Heart left ventricle (tissue), 16 donors: Measurements from ENCODE around the gene SECTM1. TPM values are rescaled to one million over a fixed set of nuclear protein-coding genes. Genes with fewer than 3 reads are reported as not detected.

Experiments used
- ATAC-seq, 4 donors: fragments of 200-7000 bp; cut with Tn5 transposase; one replicate each; pipeline ENCODE4 v1.9.1; 2020 to 2022; ENCODE audit warnings: moderate library complexity in 4 of 4, mild to moderate bottlenecking in 3 of 4, moderate number of reproducible peaks in 1 of 4
- DNase-seq, 5 donors: peaks; one replicate each; pipeline ENCODE4 v3.0.0-alpha.2; 2020
- H3K27ac ChIP-seq, 12 donors: fragments of 200-600 bp; sonication (generic) in 4 of 12; one replicate each; pipeline versions ENCODE4 v1.5.0 to v1.8.0; 2016 to 2022; ENCODE audit warnings: mild to moderate bottlenecking in 2 of 12
- H3K27me3 ChIP-seq, 9 donors: fragments of 200-600 bp; sonication (generic) in 2 of 9; one replicate each; pipeline versions ENCODE4 v1.5.1 to v1.8.0; 2016 to 2022; ENCODE audit warnings: mild to moderate bottlenecking in 3 of 9
- H3K36me3 ChIP-seq, 9 donors: fragments of 200-600 bp; sonication (generic) in 2 of 9; one replicate each; pipeline versions ENCODE4 v1.5.0 to v1.8.0; 2018 to 2022; ENCODE audit warnings: mild to moderate bottlenecking in 2 of 9
- H3K4me1 ChIP-seq, 12 donors: fragments of 200-600 bp; sonication (generic) in 4 of 12; one replicate each; pipeline versions ENCODE4 v1.5.0 to v1.8.0; 2016 to 2022; ENCODE audit warnings: mild to moderate bottlenecking in 3 of 12
- H3K4me3 ChIP-seq, 12 donors: fragments of 200-600 bp; sonication (generic) in 4 of 12; one replicate each; pipeline versions ENCODE4 v1.5.0 to v1.8.0; 2017 to 2022; ENCODE audit warnings: mild to moderate bottlenecking in 9 of 12, moderate library complexity in 4 of 12
- H3K9me3 ChIP-seq, 12 donors: fragments of 200-600 bp; sonication (generic) in 4 of 12; one replicate each; pipeline versions ENCODE4 v1.5.0 to v1.8.0; 2016 to 2022; ENCODE audit warnings: mild to moderate bottlenecking in 1 of 12
- POLR2A ChIP-seq, 2 donors: fragments of 450-650 bp; IDR thresholded peaks; one replicate each; pipeline ENCODE4 v1.6.1; 2017; ENCODE audit warnings: antibody characterized with exemption in 2 of 2, mild to moderate bottlenecking in 2 of 2, moderate library complexity in 2 of 2
- WGBS, 4 donors: extraction: QIAGEN DNeasy Blood & Tissue Kit in 2 of 4; methylation state at CpG; one replicate each; pipeline versions ENCODE4 v1.1.5 to v1.1.7; 2013 to 2018; 5-methylcytosine and 5-hydroxymethylcytosine counted together
- intact Hi-C, 10 donors: fragments of 100-400 bp; cut with DNase I; formaldehyde crosslinking; loops; one replicate each; pipeline versions ENCODE4 v1.11.1 to v1.14.2; 2022
- polyA plus RNA-seq, 2 donors: library from polyadenylated mRNA; stranded (reverse); fragments of 200-250 nt; gene quantifications; one replicate each; pipeline ENCODE4 v1.2.3, GENCODE V29; 2013
- total RNA-seq, 9 donors: library from RNA; depleted of rRNA in 2 of 9; stranded (reverse); fragments of >200 nt in 2 of 9; fragmentation: NEBNext Ultra II Directional in 3 of 9; extraction: Animal tissue kit (Norgen Biotek cat#: 25700) in 3 of 9; gene quantifications; one replicate each; pipeline versions ENCODE4 v1.1.0 to v1.2.4, GENCODE V29; 2016 to 2023
- TF ChIP-seq, protein P1 (sequence below), 12 donors: fragments of 200-600 bp; sonication (generic) in 4 of 12; IDR thresholded peaks; one replicate each; pipeline versions ENCODE4 v1.5.0 to v1.8.0; 2018 to 2022; ENCODE audit warnings: antibody characterized with exemption in 12 of 12, mild to moderate bottlenecking in 5 of 12
- donor health status: ischemic (EF 13 %, LVEDD 7.1; RV severe dilation, severe dysfunction).
- donor health status: healthy with polysubstance abuse.
- donor health status: DM: no; HTN: yes; CAD: no.
- donor health status: DM: no; HTN: no; CAD: no.
- donor health status: ischemic (EF 25% LVEDD 6.9; RV normal size, moderate dysfunction).
- donor health status: ischemic (EF 25% LVEDD 5.7; RV mildly dilated, moderate dysfunction).
- donor health status: healthy.
- donor health status: DM: yes; HTN: yes; CAD: no.
- donor health status: ischemic (EF 35%, LVEDD 5.7; RV mildly dilated, moderate dysfunction).
- donor health status: nonischemic (EF 11% LVEDD 7.7; RV severe dilation, severe dysfunction).
- donor health status: DM: yes; HTN: yes; CAD: no.
- donor health status: PGD.
- donor health status: ischemic (EF 29% LVEDD 5.4; RV normal size, mild dysfunction).
- donor health status: nonischemic (EF 23%, LVEDD 6.1; RV moderate dilation, normal function).

The SECTM1 gene
- total and polyA plus RNA-seq, 11 donors, result 2.3 to 41.6 (median 3.4) TPM

DNA sequence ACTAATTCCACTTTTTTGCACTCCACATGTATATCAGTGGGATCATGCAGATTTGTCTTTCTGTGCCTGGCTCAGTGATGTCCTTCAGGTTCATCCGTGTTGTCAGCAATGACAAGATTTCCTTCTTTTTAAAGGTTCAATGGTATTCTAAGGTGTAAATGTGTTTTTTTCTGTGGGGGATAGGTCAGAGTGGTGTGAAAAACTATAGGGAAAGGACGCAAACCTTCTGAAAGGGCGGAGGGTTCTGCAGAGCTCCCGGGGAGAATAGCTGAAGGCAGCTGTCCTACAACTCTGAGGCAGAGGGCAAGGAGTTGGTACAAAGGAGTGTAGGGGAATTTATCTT, 38.1 kb downstream of the SECTM1 start:
- Histone ChIP-seq H3K36me3 (no peaks in the 10 kb centered on the region), H3K27me3 (no peaks in the 10 kb centered on the region), H3K9me3 (no peaks in the 10 kb centered on the region), H3K27ac (no peak overlapping the region), H3K4me1 (peaks cover 6 to 68% (median 25%) of the 10 kb centered on the region in 12 donors), H3K4me3 (no peak overlapping the region)
- TF ChIP-seq, protein P1, sequence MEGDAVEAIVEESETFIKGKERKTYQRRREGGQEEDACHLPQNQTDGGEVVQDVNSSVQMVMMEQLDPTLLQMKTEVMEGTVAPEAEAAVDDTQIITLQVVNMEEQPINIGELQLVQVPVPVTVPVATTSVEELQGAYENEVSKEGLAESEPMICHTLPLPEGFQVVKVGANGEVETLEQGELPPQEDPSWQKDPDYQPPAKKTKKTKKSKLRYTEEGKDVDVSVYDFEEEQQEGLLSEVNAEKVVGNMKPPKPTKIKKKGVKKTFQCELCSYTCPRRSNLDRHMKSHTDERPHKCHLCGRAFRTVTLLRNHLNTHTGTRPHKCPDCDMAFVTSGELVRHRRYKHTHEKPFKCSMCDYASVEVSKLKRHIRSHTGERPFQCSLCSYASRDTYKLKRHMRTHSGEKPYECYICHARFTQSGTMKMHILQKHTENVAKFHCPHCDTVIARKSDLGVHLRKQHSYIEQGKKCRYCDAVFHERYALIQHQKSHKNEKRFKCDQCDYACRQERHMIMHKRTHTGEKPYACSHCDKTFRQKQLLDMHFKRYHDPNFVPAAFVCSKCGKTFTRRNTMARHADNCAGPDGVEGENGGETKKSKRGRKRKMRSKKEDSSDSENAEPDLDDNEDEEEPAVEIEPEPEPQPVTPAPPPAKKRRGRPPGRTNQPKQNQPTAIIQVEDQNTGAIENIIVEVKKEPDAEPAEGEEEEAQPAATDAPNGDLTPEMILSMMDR (IDR thresholded peaks at IDR 0.05), result no peak
- TF ChIP-seq POLR2A (IDR thresholded peaks at IDR 0.05), result no peak
- intact Hi-C loops, result loop anchor here in 2 of 10 donors (10.0 kb wide), 2 partner anchors 51 to 61 kb away; no protein-coding TSS in a partner anchor
- WGBS, 4 donors, result 73 to 83% (median 81%) methylated on average over 4 of the region's 4 CpGs
- DNase-seq (no peak), ATAC-seq (no peak)

DNA sequence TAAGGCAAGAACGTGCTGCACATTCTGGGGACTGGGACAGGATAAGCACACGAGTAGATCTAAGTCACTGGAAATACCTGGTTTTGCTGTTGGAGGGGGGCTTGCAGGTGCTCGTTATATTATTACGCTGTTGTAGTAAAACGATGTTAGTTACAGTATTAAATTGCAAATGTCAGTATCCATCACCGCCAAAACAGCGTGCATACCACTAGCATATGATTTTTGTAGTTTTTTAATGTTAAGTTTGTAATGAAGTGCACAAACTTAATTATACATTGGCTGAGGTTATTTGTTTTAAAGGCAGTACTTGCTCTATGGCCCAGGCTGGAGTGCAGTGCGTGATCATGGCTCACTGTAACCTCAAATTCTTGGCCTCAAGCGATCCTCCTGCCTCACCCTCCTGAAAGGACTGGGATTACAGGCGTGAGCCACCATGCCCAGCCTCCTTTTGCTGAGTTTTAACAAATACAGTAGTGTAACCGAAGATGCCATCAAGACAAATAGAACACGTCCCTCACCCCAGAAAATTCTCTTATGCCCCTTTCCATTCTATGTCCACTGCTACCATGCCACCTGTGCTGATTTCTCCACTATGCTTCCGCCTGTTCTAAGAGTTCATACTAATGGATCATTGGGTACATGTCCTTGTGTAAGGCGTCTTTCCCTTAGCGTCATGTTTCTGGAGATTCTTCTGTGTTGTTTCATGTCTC, 39.3 kb downstream of the SECTM1 start:
- no peak for ATAC-seq
- intact Hi-C loops, result loop anchor here in 5 of 10 donors (5.0 to 10.0 kb wide), 4 partner anchors 49 to 62 kb away; no protein-coding TSS in a partner anchor
- H3K27ac ChIP-seq, result peak overlapping the region in 9 of 12 donors; percentile 57 to 99 (median 83)
- no peak for TF ChIP-seq POLR2A (IDR thresholded peaks at IDR 0.05)
- TF ChIP-seq, protein P1 (IDR thresholded peaks at IDR 0.05), result no peak
- DNase-seq, result peak in 1 of 5 donors; percentile 37
- no peaks in the 10 kb centered on the region for H3K9me3 ChIP-seq
- no peaks in the 10 kb centered on the region for H3K27me3 ChIP-seq
- peak overlapping the region in 7 of 12 donors; percentile 34 to 75 (median 50) for H3K4me3 ChIP-seq
- 89 to 92% (median 91%) methylated on average over 15 of the region's 15 CpGs for WGBS, 4 donors
- H3K4me1 ChIP-seq, result peaks cover 6 to 58% (median 27%) of the 10 kb centered on the region in 12 donors
- H3K36me3 ChIP-seq, result no peaks in the 10 kb centered on the region

DNA sequence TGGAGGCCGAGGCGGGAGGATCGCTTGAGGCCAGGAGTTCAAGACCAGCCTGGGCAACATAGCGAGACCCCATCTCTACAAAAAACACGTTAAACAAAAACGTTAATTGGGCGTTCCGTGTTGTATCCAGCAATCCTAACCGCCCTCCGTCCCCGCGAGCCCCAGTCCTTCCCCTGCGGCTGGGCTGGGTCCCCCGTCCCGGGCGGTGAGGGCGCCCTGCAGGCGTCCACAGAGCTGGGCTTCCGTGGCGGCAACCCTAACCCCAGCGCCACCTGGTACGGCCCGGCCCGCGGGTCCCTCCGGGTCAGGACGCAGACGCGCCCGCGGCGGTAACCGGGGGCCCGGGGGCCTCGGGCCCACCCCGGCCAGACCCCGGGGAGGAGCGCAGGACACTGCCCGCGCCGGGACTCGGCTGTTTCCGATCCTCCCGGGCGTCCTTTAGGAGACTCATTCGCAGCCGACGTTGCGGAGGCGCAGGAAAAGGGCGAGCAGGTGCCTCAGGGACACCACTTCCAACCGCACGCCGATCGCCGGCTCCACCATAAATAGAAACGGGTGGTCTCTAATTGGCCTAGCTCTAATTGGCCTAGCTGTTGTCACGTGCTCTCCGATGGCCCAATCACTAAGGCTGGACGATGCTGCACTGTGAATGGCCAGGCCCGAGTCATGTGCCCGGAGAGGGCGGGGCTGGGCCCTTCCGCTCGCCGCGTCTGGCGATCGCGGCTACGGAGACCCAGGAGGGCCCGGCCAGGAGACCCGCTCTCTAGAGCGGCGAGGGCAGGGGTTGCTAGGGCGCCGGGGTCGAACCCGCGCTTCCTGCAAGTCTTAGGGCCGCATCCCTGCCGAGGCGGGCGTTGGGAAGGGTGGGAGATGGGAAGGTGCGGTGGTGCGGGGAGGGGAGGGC, 41.1 kb downstream of the SECTM1 start:
- Histone ChIP-seq H3K27ac (peak overlapping the region; percentile 91 to 99 (median 95)), H3K4me3 (peak overlapping the region; percentile 68 to 98 (median 76)), H3K27me3 (no peaks in the 10 kb centered on the region), H3K9me3 (no peaks in the 10 kb centered on the region), H3K36me3 (no peaks in the 10 kb centered on the region), H3K4me1 (peaks cover 7 to 55% (median 34%) of the 10 kb centered on the region in 12 donors)
- peak; percentile 94 to 97 (median 95) for ATAC-seq
- intact Hi-C loops, result loop anchor here in 5 of 10 donors (1.0 to 10.0 kb wide), 5 partner anchors 19 to 60 kb away; partner anchors contain the start of gene CSNK1D (in 1 of the 5)
- WGBS, 4 donors, result 4 to 6% (median 4%) methylated on average over 53 to 86 of the region's 86 CpGs
- peak; percentile 90 to 97 for TF ChIP-seq POLR2A (IDR thresholded peaks at IDR 0.05)
- TF ChIP-seq, protein P1 (IDR thresholded peaks at IDR 0.05), result no peak
- peak; percentile 97 to 99 (median 97) for DNase-seq
